Breast epithelium (tissue), 4 donors: ENCODE results near the gene APC2. TPM values are rescaled to one million over a fixed set of nuclear protein-coding genes. Genes with fewer than 3 reads are reported as not detected.

Source experiments
- DNase-seq, 2 donors: peaks; one replicate each; pipeline ENCODE4 v3.0.0-alpha.2; 2019; ENCODE audit warnings: low spot score in 2 of 2
- H3K27ac ChIP-seq, 2 donors: fragments of 200-600 bp; sonication (generic) in 1 of 2; one replicate each; pipeline ENCODE4 v1.5.1; 2016 to 2019; ENCODE audit warnings: mild to moderate bottlenecking in 1 of 2
- H3K27me3 ChIP-seq, 2 donors: fragments of 200-600 bp; sonication (generic) in 1 of 2; one replicate each; pipeline versions ENCODE4 v1.5.1 to v1.6.0; 2017 to 2019; ENCODE audit warnings: control low read depth in 1 of 2, mild to moderate bottlenecking in 1 of 2
- H3K36me3 ChIP-seq: fragments of 200-600 bp; one replicate; pipeline ENCODE4 v1.5.1; 2019
- H3K4me1 ChIP-seq, 2 donors: fragments of 200-600 bp; sonication (generic); one replicate each; pipeline ENCODE4 v1.5.1; 2016 to 2019; ENCODE audit warnings: control low read depth in 1 of 2
- H3K4me3 ChIP-seq, 3 donors: fragments of 200-600 bp; sonication (generic); 1 replicate in 2 of 3; 2 replicates in 1 of 3; pipeline ENCODE4 v1.5.1; 2016 to 2019; ENCODE audit warnings: mild to moderate bottlenecking in 3 of 3, moderate library complexity in 2 of 3
- H3K9me3 ChIP-seq, 2 donors: fragments of 200-600 bp; sonication (generic) in 1 of 2; one replicate each; pipeline ENCODE4 v1.5.1; 2016 to 2019; ENCODE audit warnings: control low read depth in 1 of 2
- POLR2A ChIP-seq: fragments of 450-650 bp; IDR thresholded peaks from one replicate; pipeline ENCODE4 v1.6.1; 2016; ENCODE audit warnings: antibody characterized with exemption, mild to moderate bottlenecking, moderate library complexity
- POLR2AphosphoS5 ChIP-seq, 3 donors: sonication (generic); formaldehyde crosslinking; IDR thresholded peaks; one replicate each; pipeline ENCODE4 v1.6.1; 2017; ENCODE audit warnings: antibody characterized with exemption in 3 of 3
- intact Hi-C: fragments of 100-400 bp; cut with DNase I; formaldehyde crosslinking; loops from one replicate; pipeline ENCODE4 v1.15.1; 2023; ENCODE audit warnings: low total_unique reads
- total RNA-seq, 3 donors: library from RNA; depleted of rRNA; stranded (reverse); fragments of >200 nt; gene quantifications; one replicate each; pipeline ENCODE4 v1.1.0, GENCODE V29; 2016
- TF ChIP-seq, protein P1 (sequence below), 3 donors: fragments of 450-650 bp; IDR thresholded peaks; one replicate each; pipeline ENCODE4 v1.5.1; 2016 to 2017; ENCODE audit warnings: antibody characterized with exemption in 3 of 3, mild to moderate bottlenecking in 3 of 3, moderate library complexity in 3 of 3

The APC2 gene
- total RNA-seq, 3 donors from 2014 or later = under 0.01 to 0.29 (median 0.16) TPM

DNA sequence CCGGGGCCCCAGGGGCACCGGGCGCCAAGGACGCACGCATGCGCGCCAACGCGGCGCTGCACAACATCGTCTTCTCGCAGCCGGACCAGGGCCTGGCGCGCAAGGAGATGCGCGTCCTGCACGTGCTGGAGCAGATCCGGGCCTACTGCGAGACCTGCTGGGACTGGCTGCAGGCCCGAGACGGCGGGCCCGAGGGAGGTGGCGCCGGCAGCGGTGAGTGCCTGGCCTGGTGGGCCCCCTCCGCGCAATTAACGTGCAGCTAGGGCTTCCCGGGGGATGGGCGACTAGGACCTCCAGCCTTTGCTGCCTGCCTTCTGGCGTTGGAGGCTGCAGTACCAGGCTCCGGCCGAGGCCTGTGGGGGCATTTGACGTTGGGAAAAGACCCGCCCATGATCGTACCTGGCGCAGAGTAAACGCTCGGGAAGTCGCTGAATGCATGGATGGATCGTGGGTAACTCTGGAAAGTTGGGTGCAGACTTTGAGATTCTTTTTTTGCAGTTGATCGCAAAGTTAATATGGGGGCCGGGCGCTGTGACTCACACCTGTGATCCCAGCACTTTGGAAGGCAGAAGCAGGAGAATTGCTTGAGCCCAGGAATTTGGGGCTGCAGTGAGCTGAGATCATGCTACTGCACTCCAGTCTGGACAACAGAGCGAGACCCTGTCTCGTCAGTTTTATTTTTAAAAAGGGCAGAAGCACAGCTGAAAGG lies 7.3 kb downstream of the APC2 start:
- H3K27me3 ChIP-seq = peaks cover 11 to 39% of the 10 kb centered on the region in 2 donors
- intact Hi-C loops = no loop called here
- H3K4me1 ChIP-seq = peaks cover 5 to 6% of the 10 kb centered on the region in 2 donors
- DNase-seq = no peak
- TF ChIP-seq POLR2AphosphoS5 (IDR thresholded peaks at IDR 0.05) (no peak), POLR2A (no peak)
- TF ChIP-seq, protein P1, sequence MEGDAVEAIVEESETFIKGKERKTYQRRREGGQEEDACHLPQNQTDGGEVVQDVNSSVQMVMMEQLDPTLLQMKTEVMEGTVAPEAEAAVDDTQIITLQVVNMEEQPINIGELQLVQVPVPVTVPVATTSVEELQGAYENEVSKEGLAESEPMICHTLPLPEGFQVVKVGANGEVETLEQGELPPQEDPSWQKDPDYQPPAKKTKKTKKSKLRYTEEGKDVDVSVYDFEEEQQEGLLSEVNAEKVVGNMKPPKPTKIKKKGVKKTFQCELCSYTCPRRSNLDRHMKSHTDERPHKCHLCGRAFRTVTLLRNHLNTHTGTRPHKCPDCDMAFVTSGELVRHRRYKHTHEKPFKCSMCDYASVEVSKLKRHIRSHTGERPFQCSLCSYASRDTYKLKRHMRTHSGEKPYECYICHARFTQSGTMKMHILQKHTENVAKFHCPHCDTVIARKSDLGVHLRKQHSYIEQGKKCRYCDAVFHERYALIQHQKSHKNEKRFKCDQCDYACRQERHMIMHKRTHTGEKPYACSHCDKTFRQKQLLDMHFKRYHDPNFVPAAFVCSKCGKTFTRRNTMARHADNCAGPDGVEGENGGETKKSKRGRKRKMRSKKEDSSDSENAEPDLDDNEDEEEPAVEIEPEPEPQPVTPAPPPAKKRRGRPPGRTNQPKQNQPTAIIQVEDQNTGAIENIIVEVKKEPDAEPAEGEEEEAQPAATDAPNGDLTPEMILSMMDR (IDR thresholded peaks at IDR 0.05) = no peak
- no peaks in the 10 kb centered on the region for H3K36me3 ChIP-seq
- no peaks in the 10 kb centered on the region for H3K9me3 ChIP-seq
- no peak overlapping the region for H3K27ac ChIP-seq
- no peak overlapping the region for H3K4me3 ChIP-seq

DNA sequence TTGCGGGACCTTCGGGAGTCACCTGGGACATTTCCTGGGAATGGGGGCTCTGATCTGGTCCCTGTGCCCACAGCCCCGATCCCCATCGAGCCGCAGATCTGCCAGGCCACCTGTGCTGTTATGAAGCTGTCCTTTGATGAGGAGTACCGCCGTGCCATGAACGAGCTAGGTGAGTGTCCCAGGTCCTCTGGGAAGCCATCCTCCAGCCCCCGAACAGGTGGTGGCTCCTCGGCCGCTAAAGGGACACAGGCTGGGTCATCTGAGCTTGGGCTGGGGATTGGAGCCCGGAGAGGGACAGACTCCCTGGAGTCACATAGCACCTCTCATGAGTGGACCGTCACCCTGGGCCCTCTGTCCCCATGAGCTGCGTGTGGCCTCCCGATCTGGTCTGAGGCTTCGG lies 8.0 kb downstream of the APC2 start:
- Histone ChIP-seq H3K4me3 (no peak overlapping the region), H3K27ac (no peak overlapping the region), H3K36me3 (no peaks in the 10 kb centered on the region), H3K4me1 (peaks cover 5 to 6% of the 10 kb centered on the region in 2 donors), H3K27me3 (peaks cover 7 to 32% of the 10 kb centered on the region in 2 donors), H3K9me3 (no peaks in the 10 kb centered on the region)
- TF ChIP-seq, protein P1 (IDR thresholded peaks at IDR 0.05) = no peak
- TF ChIP-seq POLR2AphosphoS5 (IDR thresholded peaks at IDR 0.05) (no peak), POLR2A (no peak)
- DNase-seq = no peak
- intact Hi-C loops = no loop called here

DNA sequence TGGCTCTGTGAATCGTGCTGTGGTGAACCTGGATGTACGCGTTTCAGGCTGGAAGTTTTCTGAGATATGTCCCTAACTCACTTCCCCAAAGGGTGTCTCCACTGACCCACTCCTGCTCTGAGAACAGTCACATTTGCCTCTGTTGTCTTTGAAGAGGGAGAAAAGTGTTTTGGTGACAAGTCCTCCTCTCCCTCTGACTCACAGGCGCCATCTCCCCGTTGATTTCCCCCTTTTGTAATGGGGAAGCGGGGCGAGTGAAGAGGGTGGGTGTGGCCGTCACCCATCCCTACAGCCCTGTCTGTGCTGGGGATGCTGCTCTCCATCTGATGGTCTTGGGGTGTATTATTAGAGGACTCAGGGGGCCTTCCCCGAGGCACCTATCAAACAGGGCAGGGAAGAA lies 9.6 kb downstream of the APC2 start:
- Histone ChIP-seq H3K27me3 (peaks cover 5 to 21% of the 10 kb centered on the region in 2 donors), H3K27ac (no peak overlapping the region), H3K4me1 (no peaks in the 10 kb centered on the region), H3K36me3 (no peaks in the 10 kb centered on the region), H3K9me3 (no peaks in the 10 kb centered on the region), H3K4me3 (no peak overlapping the region)
- DNase-seq = no peak
- intact Hi-C loops = no loop called here
- TF ChIP-seq, protein P1 (IDR thresholded peaks at IDR 0.05) = no peak
- no peak for TF ChIP-seq POLR2AphosphoS5 (IDR thresholded peaks at IDR 0.05)
- no peak for TF ChIP-seq POLR2A

DNA sequence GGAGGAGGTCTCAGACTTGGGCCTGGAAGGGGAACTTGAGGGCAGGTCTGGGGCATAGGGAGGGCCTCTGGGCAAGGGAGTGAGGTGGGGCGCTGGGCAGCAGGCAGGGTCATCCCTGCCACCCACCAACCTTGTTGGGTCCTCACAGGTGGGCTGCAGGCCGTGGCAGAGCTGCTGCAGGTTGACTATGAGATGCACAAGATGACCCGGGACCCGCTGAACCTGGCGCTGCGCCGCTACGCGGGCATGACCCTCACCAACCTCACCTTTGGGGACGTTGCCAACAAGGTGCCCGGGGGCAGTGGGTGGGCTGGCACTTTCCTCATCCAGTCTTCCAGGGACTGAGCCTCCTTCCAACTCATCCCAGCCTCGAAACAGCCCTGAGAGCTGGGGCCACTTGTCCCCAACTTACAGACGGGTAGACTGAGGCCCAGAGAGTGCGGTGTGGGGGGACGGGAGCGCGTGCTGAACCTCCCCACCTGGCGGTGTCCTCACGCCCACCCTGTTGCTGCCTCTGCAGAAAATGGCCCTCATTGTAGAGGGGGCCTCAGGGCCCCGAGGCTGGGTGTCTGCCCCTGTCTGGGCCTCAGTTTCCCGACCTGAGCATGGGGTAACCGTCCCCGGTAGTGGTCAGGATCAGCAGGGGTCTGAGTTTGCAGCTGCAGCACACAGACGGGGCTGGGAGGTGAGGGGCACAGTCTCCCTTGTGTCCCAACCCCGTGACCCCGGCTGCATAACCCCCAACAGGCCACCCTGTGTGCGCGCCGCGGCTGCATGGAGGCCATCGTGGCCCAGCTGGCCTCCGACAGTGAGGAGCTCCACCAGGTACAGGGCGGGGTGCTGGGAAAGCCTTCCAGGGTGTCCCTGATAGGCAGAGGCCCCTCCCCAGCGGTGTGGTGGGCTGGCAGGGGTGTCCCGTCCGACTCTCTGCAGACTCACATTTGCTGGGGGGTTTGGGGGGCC lies 10.4 kb downstream of the APC2 start:
- DNase-seq = no peak
- Histone ChIP-seq H3K4me1 (no peaks in the 10 kb centered on the region), H3K27me3 (peaks cover 5 to 19% of the 10 kb centered on the region in 2 donors), H3K36me3 (no peaks in the 10 kb centered on the region), H3K9me3 (no peaks in the 10 kb centered on the region), H3K4me3 (no peak overlapping the region), H3K27ac (no peak overlapping the region)
- intact Hi-C loops = no loop called here
- no peak for TF ChIP-seq POLR2A
- TF ChIP-seq, protein P1 (IDR thresholded peaks at IDR 0.05) = no peak
- no peak for TF ChIP-seq POLR2AphosphoS5 (IDR thresholded peaks at IDR 0.05)

GRCh38 chr19:1461862-1462261 lies 11.9 kb downstream of the APC2 start:
- Histone ChIP-seq H3K27ac (no peak overlapping the region), H3K4me1 (peaks cover 0 to 3% of the 10 kb centered on the region in 2 donors), H3K36me3 (no peaks in the 10 kb centered on the region), H3K27me3 (peaks cover 0 to 15% of the 10 kb centered on the region in 2 donors), H3K4me3 (no peak overlapping the region), H3K9me3 (no peaks in the 10 kb centered on the region)
- TF ChIP-seq POLR2A (no peak), POLR2AphosphoS5 (IDR thresholded peaks at IDR 0.05) (no peak)
- TF ChIP-seq, protein P1 (IDR thresholded peaks at IDR 0.05) = no peak
- DNase-seq = no peak
- intact Hi-C loops = no loop called here
